ENCODE measurements around the gene SIM1.

The SIM1 gene

GRCh38 chr6:100455230-100456124 lies 9.2 kb downstream of the SIM1 start:
- DNase-seq, result no peak

- DNase-seq, result no peak
Measured at GRCh38 chr6:100454551-100455229, 10.0 kb downstream of the SIM1 start.

GRCh38 chr6:100453701-100454521 lies 10.8 kb downstream of the SIM1 start:
- DNase-seq, result no peak

GRCh38 chr6:100452998-100453397 lies 11.7 kb downstream of the SIM1 start:
- DNase-seq, result no peak

- no peak for DNase-seq
Measured at GRCh38 chr6:100451577-100451976, 13.1 kb downstream of the SIM1 start.

- DNase-seq, result no peak
Measured at GRCh38 chr6:100449239-100449691, 15.5 kb downstream of the SIM1 start.

GRCh38 chr6:100447900-100448748 lies 16.6 kb downstream of the SIM1 start:
- DNase-seq, result no peak

GRCh38 chr6:100447081-100447899 lies 17.4 kb downstream of the SIM1 start:
- no peak for DNase-seq

GRCh38 chr6:100446115-100447080 lies 18.3 kb downstream of the SIM1 start:
- DNase-seq, result no peak

- no peak for DNase-seq
Measured at GRCh38 chr6:100445512-100445911, 19.2 kb downstream of the SIM1 start.

- DNase-seq, result no peak
Measured at GRCh38 chr6:100440935-100441334, 23.8 kb downstream of the SIM1 start.

GRCh38 chr6:100435299-100435698 lies 29.4 kb downstream of the SIM1 start:
- no peak for DNase-seq

- DNase-seq, result no peak
Measured at GRCh38 chr6:100433726-100434435, 30.8 kb downstream of the SIM1 start.

- DNase-seq, result no peak
Measured at GRCh38 chr6:100432136-100432535, 32.6 kb downstream of the SIM1 start.

GRCh38 chr6:100430962-100431361 lies 33.8 kb downstream of the SIM1 start:
- DNase-seq, result no peak

- DNase-seq, result no peak
Measured at GRCh38 chr6:100427452-100427851, 37.3 kb downstream of the SIM1 start.

GRCh38 chr6:100426744-100427338 lies 37.9 kb downstream of the SIM1 start:
- DNase-seq, result no peak

- DNase-seq, result no peak
Measured at GRCh38 chr6:100426241-100426640, 38.5 kb downstream of the SIM1 start.

GRCh38 chr6:100420711-100421110 lies 44.0 kb downstream of the SIM1 start:
- DNase-seq, result no peak

Measured in NCI-H1417 treated with DMSO at 0.1 percent for 48 hours (cell line).